ENCODE measurements around the gene KRTAP5-6. TPM values are rescaled to one million over a fixed set of nuclear protein-coding genes. Genes with fewer than 3 reads are reported as not detected.

KRTAP5-6 gene
- total RNA-seq, 1 experiment from 2014 or later = not detected

DNA sequence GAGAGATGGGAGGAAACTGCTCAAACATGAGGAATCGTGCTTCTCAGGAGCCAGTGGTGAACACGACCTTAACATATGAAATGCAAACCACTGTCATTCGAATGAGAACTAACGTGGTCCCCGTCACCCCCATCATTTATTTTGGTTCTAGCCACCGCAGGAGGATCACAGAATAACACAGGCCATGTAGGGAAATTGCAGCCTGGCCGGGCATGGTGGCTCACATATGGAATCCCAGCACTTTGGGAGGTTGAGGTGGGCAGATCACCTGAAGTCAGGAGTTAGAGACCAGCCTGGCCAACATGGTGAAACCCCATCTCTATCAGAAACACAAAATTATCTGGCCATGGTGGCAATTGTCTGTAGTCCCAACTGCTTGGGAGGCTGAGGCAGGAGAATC lies 40.3 kb upstream of the KRTAP5-6 start:
- Histone ChIP-seq H3K36me3 (ENCODE audit: control insufficient read depth in 1 of 2, insufficient read depth in 2 of 2, low read length in 2 of 2) (no peaks in the 10 kb centered on the region), H3K79me2 (ENCODE audit: insufficient read depth, low read length) (no peaks in the 10 kb centered on the region), H3K4me2 (ENCODE audit: low read length) (no peak overlapping the region), H3K9me2 (ENCODE audit: insufficient read depth) (no peaks in the 10 kb centered on the region), H4K20me1 (ENCODE audit: insufficient read depth) (no peaks in the 10 kb centered on the region), H3K9ac (ENCODE audit: low read length) (no peak overlapping the region), H2AFZ (ENCODE audit: low read depth, low read length, poor library complexity, severe bottlenecking) (no peak overlapping the region), H3K27ac (ENCODE audit: low read depth, low read length) (no peak overlapping the region), H3K27me3 (ENCODE audit: insufficient read depth, low read length) (no peaks in the 10 kb centered on the region), H3K9me3 (ENCODE audit: control insufficient read depth in 1 of 2, insufficient read depth in 1 of 2, low read depth in 1 of 2, low read length in 2 of 2) (no peaks in the 10 kb centered on the region), H3K4me1 (ENCODE audit: control insufficient read depth in 1 of 2, insufficient read depth in 2 of 2, low read length in 2 of 2) (peaks cover 0 to 7% of the 10 kb centered on the region in 2 experiments; a peak in 3 of 4 replicates), H3K4me3 (replicated peaks in 1 of 2; ENCODE audit: low read depth in 1 of 2, low read length in 2 of 2) (no peak overlapping the region)
- DNase-seq (ENCODE audit: low read depth, low spot score) (no peak), ATAC-seq (no peak)
- POLR2A ChIA-PET = no interaction called here
- no peak for TF ChIP-seq POLR2AphosphoS5 (IDR thresholded peaks at IDR 0.05; ENCODE audit: low read depth, low read length)
- no peak for TF ChIP-seq ZFX (IDR thresholded peaks at IDR 0.05)
- TF ChIP-seq, protein P1, sequence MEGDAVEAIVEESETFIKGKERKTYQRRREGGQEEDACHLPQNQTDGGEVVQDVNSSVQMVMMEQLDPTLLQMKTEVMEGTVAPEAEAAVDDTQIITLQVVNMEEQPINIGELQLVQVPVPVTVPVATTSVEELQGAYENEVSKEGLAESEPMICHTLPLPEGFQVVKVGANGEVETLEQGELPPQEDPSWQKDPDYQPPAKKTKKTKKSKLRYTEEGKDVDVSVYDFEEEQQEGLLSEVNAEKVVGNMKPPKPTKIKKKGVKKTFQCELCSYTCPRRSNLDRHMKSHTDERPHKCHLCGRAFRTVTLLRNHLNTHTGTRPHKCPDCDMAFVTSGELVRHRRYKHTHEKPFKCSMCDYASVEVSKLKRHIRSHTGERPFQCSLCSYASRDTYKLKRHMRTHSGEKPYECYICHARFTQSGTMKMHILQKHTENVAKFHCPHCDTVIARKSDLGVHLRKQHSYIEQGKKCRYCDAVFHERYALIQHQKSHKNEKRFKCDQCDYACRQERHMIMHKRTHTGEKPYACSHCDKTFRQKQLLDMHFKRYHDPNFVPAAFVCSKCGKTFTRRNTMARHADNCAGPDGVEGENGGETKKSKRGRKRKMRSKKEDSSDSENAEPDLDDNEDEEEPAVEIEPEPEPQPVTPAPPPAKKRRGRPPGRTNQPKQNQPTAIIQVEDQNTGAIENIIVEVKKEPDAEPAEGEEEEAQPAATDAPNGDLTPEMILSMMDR (IDR thresholded peaks at IDR 0.05 in 2 of 3, conservative IDR thresholded peaks at IDR 0.05 in 1 of 3; ENCODE audit: borderline replicate concordance in 1 of 3, insufficient read depth in 1 of 3, low read depth in 2 of 3, low read length in 2 of 3) = no peak
- no peak for TF ChIP-seq JUND (IDR thresholded peaks at IDR 0.05)
- no peak for TF ChIP-seq EGR1 (IDR thresholded peaks at IDR 0.05; ENCODE audit: low read depth)
- TF ChIP-seq CBX3 (IDR thresholded peaks at IDR 0.05; ENCODE audit: low read depth) = no peak
- TF ChIP-seq SIN3A (IDR thresholded peaks at IDR 0.05; ENCODE audit: low read depth) = no peak
- TF ChIP-seq, protein P2, sequence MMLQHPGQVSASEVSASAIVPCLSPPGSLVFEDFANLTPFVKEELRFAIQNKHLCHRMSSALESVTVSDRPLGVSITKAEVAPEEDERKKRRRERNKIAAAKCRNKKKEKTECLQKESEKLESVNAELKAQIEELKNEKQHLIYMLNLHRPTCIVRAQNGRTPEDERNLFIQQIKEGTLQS (IDR thresholded peaks at IDR 0.05) = no peak
- intact Hi-C loops (cut with micrococcal nuclease) = no loop called here
- RAD21 ChIA-PET (ENCODE audit: low non-redundant PET in 1 of 2, low total read pairs in 2 of 2, uncharacterized antibody in 2 of 2, unreplicated experiment in 2 of 2) = no interaction called here
- no TSS peak for BruUV-seq (replicated peaks)
- CTCF ChIA-PET = no interaction called here

DNA sequence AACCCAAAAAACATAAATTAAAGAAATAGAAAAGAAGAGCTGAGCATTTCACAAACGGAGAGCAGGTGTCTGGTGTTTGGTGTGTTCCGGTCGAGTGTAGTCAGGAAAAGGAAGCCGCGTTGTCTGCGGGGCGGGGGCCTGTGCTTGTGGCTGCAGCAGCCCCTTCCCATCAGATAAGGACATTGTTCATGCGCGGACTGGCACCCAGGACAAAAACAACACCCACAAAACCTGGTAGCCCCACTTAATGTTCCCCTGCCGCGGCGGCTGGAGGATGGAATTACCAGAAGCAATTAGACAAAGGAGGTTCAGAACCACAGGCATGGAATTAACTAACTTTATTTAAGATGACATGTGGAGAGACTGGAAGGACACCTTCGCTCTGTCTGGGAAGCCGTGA lies 37.5 kb upstream of the KRTAP5-6 start:
- intact Hi-C loops (cut with micrococcal nuclease) = no loop called here
- ChIA-PET RAD21 (ENCODE audit: low non-redundant PET in 1 of 2, low total read pairs in 2 of 2, uncharacterized antibody in 2 of 2, unreplicated experiment in 2 of 2) (no interaction called here), POLR2A (no interaction called here), CTCF (no interaction called here)
- Histone ChIP-seq H3K27me3 (ENCODE audit: insufficient read depth, low read length) (no peaks in the 10 kb centered on the region), H3K79me2 (ENCODE audit: insufficient read depth, low read length) (no peaks in the 10 kb centered on the region), H3K4me1 (ENCODE audit: control insufficient read depth in 1 of 2, insufficient read depth in 2 of 2, low read length in 2 of 2) (no peaks in the 10 kb centered on the region), H2AFZ (ENCODE audit: low read depth, low read length, poor library complexity, severe bottlenecking) (no peak overlapping the region), H3K4me3 (replicated peaks in 1 of 2; ENCODE audit: low read depth in 1 of 2, low read length in 2 of 2) (no peak overlapping the region), H3K4me2 (ENCODE audit: low read length) (no peak overlapping the region), H3K9ac (ENCODE audit: low read length) (no peak overlapping the region), H4K20me1 (ENCODE audit: insufficient read depth) (no peaks in the 10 kb centered on the region), H3K9me3 (ENCODE audit: control insufficient read depth in 1 of 2, insufficient read depth in 1 of 2, low read depth in 1 of 2, low read length in 2 of 2) (no peaks in the 10 kb centered on the region), H3K27ac (ENCODE audit: low read depth, low read length) (no peak overlapping the region), H3K36me3 (ENCODE audit: control insufficient read depth in 1 of 2, insufficient read depth in 2 of 2, low read length in 2 of 2) (no peaks in the 10 kb centered on the region), H3K9me2 (ENCODE audit: insufficient read depth) (no peaks in the 10 kb centered on the region)
- ATAC-seq (no peak), DNase-seq (ENCODE audit: low read depth, low spot score) (no peak)
- no TSS peak for BruUV-seq (replicated peaks)
- TF ChIP-seq CEBPB (IDR thresholded peaks at IDR 0.05; ENCODE audit: low read depth) = no peak
- TF ChIP-seq, protein P3, sequence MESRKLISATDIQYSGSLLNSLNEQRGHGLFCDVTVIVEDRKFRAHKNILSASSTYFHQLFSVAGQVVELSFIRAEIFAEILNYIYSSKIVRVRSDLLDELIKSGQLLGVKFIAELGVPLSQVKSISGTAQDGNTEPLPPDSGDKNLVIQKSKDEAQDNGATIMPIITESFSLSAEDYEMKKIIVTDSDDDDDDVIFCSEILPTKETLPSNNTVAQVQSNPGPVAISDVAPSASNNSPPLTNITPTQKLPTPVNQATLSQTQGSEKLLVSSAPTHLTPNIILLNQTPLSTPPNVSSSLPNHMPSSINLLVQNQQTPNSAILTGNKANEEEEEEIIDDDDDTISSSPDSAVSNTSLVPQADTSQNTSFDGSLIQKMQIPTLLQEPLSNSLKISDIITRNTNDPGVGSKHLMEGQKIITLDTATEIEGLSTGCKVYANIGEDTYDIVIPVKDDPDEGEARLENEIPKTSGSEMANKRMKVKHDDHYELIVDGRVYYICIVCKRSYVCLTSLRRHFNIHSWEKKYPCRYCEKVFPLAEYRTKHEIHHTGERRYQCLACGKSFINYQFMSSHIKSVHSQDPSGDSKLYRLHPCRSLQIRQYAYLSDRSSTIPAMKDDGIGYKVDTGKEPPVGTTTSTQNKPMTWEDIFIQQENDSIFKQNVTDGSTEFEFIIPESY (IDR thresholded peaks at IDR 0.05; ENCODE audit: extremely low read depth, insufficient replicate concordance, low read length) = no peak
- TF ChIP-seq ZFX (IDR thresholded peaks at IDR 0.05) = no peak
- no peak for TF ChIP-seq SIN3A (IDR thresholded peaks at IDR 0.05; ENCODE audit: low read depth)
- TF ChIP-seq YY1 (IDR thresholded peaks at IDR 0.05; ENCODE audit: extremely low read depth, insufficient replicate concordance, low read depth, low read length) = no peak
- TF ChIP-seq, protein P2 (IDR thresholded peaks at IDR 0.05) = no peak
- TF ChIP-seq JUND (IDR thresholded peaks at IDR 0.05) = no peak
- TF ChIP-seq SRF (IDR thresholded peaks at IDR 0.05; ENCODE audit: low read depth) = no peak
- no peak for TF ChIP-seq EZH2 (IDR thresholded peaks at IDR 0.05)
- no peak for TF ChIP-seq SP1 (IDR thresholded peaks at IDR 0.05; ENCODE audit: low read depth)
- TF ChIP-seq, protein P4, sequence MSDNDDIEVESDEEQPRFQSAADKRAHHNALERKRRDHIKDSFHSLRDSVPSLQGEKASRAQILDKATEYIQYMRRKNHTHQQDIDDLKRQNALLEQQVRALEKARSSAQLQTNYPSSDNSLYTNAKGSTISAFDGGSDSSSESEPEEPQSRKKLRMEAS (IDR thresholded peaks at IDR 0.05) = no peak
- no peak for TF ChIP-seq TCF7L2 (IDR thresholded peaks at IDR 0.05; ENCODE audit: borderline replicate concordance, extremely low read depth, insufficient read depth, insufficient read length)
- TF ChIP-seq EZH2phosphoT487 (IDR thresholded peaks at IDR 0.05; ENCODE audit: borderline replicate concordance) = no peak
- TF ChIP-seq FOSL1 (IDR thresholded peaks at IDR 0.05; ENCODE audit: low read depth) = no peak
